OCI-LY1 (cell line): Measurements from ENCODE around the gene MVB12B.

ENCODE experiments used
- H2AFZ ChIP-seq: fragments of 200-600 bp; sonication (generic), shearing (Covaris generic); 2 replicates; pipeline ENCODE4 v1.6.0; 2014; ENCODE audit warnings: antibody characterized with exemption, mild to moderate bottlenecking, low read length
- H3F3A ChIP-seq: fragments of 200-600 bp; sonication (generic), shearing (Covaris generic); 2 replicates; pipeline ENCODE4 v1.6.0; 2014; ENCODE audit warnings: mild to moderate bottlenecking, antibody characterized with exemption, low read length, moderate library complexity; ENCODE audit not compliant: insufficient read depth
- H3K27ac ChIP-seq: fragments of 200-600 bp; sonication (generic); 2 replicates; pipeline ENCODE4 v1.5.1; 2014; ENCODE audit warnings: low read length, mixed run types, mild to moderate bottlenecking, low read depth; ENCODE audit not compliant: poor library complexity, severe bottlenecking
- H3K27me3 ChIP-seq: fragments of 200-600 bp; sonication (generic); 2 replicates; pipeline ENCODE4 v1.6.0; 2014; ENCODE audit warnings: antibody characterized with exemption, mild to moderate bottlenecking, low read length, moderate library complexity; ENCODE audit not compliant: insufficient read depth
- H3K36me3 ChIP-seq: fragments of 200-600 bp; sonication (generic); 2 replicates; pipeline ENCODE4 v1.6.1; 2014; ENCODE audit warnings: mild to moderate bottlenecking, antibody characterized with exemption, low read length, moderate library complexity, mixed read lengths; ENCODE audit not compliant: insufficient read depth
- H3K4me1 ChIP-seq: fragments of 200-600 bp; sonication (generic); 2 replicates; pipeline ENCODE4 v1.5.1; 2014; ENCODE audit warnings: mild to moderate bottlenecking, low read length, moderate library complexity; ENCODE audit not compliant: insufficient read depth, severe bottlenecking
- H3K4me2 ChIP-seq: fragments of 200-600 bp; sonication (generic), shearing (Covaris generic); 2 replicates; pipeline ENCODE4 v1.6.1; 2014; ENCODE audit warnings: low read length
- H3K4me3 ChIP-seq: fragments of 200-600 bp; sonication (generic); 2 replicates; pipeline ENCODE4 v1.5.1; 2014; ENCODE audit warnings: low read length, low read depth, mild to moderate bottlenecking, mixed read lengths; ENCODE audit not compliant: poor library complexity, severe bottlenecking
- H3K79me2 ChIP-seq: fragments of 200-600 bp; shearing (Covaris generic); 2 replicates; pipeline ENCODE4 v1.6.1; 2016; ENCODE audit warnings: mixed run types, low read length, mixed read lengths; ENCODE audit not compliant: insufficient read depth
- H3K9ac ChIP-seq: fragments of 200-600 bp; sonication (generic), shearing (Covaris generic); 2 replicates; pipeline ENCODE4 v1.6.1; 2014; ENCODE audit warnings: mild to moderate bottlenecking, low read length, mixed read lengths
- H3K9me2 ChIP-seq: fragments of 200-600 bp; sonication (generic), shearing (Covaris generic); 2 replicates; pipeline ENCODE4 v1.6.1; 2014; ENCODE audit warnings: low read depth, mild to moderate bottlenecking, low read length, mixed read lengths
- H3K9me3 ChIP-seq: fragments of 200-600 bp; shearing (Covaris generic); 2 replicates; pipeline ENCODE4 v1.6.1; 2014; ENCODE audit warnings: low read length, mixed read lengths
- H4K20me1 ChIP-seq: fragments of 200-600 bp; sonication (generic), shearing (Covaris generic); 2 replicates; pipeline ENCODE4 v1.6.0; 2016; ENCODE audit warnings: mild to moderate bottlenecking, low read length; ENCODE audit not compliant: insufficient read depth
- CTCF ChIP-seq: fragments of 200-600 bp; sonication (generic), shearing (Covaris generic); IDR thresholded peaks from 2 replicates; pipeline ENCODE4 v1.5.1; 2017; ENCODE audit warnings: mild to moderate bottlenecking, antibody characterized with exemption, low read length, moderate library complexity, mixed read lengths
- EZH2 ChIP-seq: fragments of 200-600 bp; sonication (generic), shearing (Covaris generic); IDR thresholded peaks from 2 replicates; pipeline ENCODE4 v1.8.0; 2017; ENCODE audit warnings: borderline replicate concordance, mixed run types, mild to moderate bottlenecking, antibody characterized with exemption, low read length, moderate library complexity, mixed read lengths

The MVB12B gene

DNA sequence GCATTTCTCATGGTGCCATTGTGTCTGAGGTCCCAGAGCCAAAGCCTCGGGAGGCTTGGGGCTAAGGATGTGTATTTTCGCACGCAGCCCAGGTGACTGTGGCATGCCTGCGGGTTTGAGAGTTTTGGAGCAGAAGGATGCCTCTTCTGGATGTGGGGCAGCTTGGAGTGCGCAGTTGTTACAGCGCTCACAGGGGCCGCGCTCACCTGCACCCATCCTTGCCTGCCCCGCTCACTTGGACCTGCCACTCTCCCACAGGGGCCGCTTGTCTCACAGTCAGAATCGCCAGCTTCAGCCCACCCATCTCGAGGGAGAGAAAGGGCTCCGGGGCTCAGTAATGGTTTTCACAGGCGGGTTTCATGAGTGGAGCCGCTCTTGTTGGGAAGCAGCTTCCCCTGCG, 132.9 kb downstream of the MVB12B start:
- no peaks in the 10 kb centered on the region for H3K36me3 ChIP-seq
- H3K9ac ChIP-seq: no peak overlapping the region
- H3K27ac ChIP-seq: no peak overlapping the region
- no peak overlapping the region for H2AFZ ChIP-seq
- H4K20me1 ChIP-seq: no peaks in the 10 kb centered on the region
- H3K27me3 ChIP-seq: no peaks in the 10 kb centered on the region; the same call in 1 of the 2 replicates
- TF ChIP-seq EZH2 (no peak), CTCF (no peak)
- no peaks in the 10 kb centered on the region for H3K9me3 ChIP-seq
- no peak overlapping the region for H3K4me2 ChIP-seq
- no peaks in the 10 kb centered on the region for H3K9me2 ChIP-seq
- H3K79me2 ChIP-seq: no peaks in the 10 kb centered on the region
- H3F3A ChIP-seq: no peaks in the 10 kb centered on the region
- no peaks in the 10 kb centered on the region for H3K4me1 ChIP-seq
- H3K4me3 ChIP-seq: no peak overlapping the region

DNA sequence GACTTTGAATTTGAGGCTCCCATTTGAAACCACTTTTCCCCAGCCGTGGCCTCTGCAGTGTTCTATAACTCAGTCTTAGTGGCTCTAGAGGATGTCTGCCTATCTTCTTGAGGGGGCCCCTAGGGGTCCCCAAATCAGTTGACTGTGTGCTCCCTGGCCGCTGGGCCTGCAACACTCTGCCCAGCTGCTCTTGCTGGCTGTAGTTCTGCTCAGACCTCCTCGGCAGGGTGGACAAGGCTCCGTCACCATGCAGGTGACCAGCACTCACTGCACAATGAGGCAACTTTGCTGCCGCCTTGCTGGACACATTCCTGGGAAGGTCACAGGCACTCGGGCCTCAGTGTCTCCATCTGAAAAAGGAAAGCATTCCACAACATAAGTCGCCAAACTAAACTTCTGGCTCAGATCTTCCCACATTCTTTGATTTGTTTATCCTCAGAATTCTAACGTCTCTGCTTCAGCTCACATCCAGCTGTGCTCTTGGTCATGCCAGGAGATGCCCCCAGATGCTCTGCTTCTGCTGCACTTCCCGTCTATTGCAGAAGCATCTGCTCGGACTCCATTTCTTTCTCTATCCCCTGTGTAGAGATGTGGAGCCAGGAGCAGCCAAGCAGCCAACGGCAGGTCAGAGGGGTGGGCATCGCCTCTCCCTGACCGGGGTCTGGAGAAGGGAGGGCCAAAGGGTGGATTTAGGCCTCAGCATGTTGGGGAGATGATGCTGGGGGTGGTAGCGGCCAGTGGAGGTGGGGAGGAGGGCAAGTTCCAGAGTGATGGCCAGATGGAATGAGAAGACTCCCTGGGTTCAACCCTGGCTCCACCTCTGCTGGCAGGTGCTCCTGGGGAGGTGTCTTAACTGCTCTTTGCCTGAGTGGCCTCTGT, 133.6 kb downstream of the MVB12B start:
- H3K9me2 ChIP-seq: no peaks in the 10 kb centered on the region
- no peak overlapping the region for H2AFZ ChIP-seq

DNA sequence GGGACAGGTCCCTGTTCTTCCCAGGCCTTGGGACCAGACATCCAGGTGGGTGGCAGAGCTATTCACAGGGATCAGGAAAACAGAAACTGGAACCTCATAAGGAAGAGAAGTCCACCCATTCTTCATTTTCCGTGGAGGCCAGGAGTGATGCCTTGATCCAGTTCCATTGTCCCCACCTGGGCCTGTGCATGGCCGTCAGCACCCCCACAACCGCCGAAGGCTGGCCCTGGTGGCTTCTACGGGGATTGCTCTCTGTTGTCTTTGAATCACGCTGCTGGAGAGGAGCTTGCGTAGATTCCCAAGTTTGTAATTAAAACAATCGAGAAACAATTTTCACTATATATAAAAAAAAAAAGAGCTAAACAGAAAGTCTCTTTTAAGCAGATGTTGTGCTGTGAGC, 134.4 kb downstream of the MVB12B start:
- TF ChIP-seq EZH2 (no peak), CTCF (no peak)
- Histone ChIP-seq H3K79me2 (no peaks in the 10 kb centered on the region), H3F3A (no peaks in the 10 kb centered on the region), H3K9ac (no peak overlapping the region), H3K27ac (no peak overlapping the region), H3K9me3 (no peaks in the 10 kb centered on the region), H3K4me2 (no peak overlapping the region), H3K4me1 (no peaks in the 10 kb centered on the region), H2AFZ (no peak overlapping the region), H3K27me3 (no peaks in the 10 kb centered on the region; the same call in 1 of the 2 replicates), H3K9me2 (no peaks in the 10 kb centered on the region), H3K36me3 (no peaks in the 10 kb centered on the region), H4K20me1 (no peaks in the 10 kb centered on the region), H3K4me3 (no peak overlapping the region)

More for the DNA sequence above, 133.6 kb downstream of the MVB12B start:
- H3F3A ChIP-seq: no peaks in the 10 kb centered on the region
- TF ChIP-seq EZH2: no peak
- no peak for TF ChIP-seq CTCF
- H3K9me3 ChIP-seq: no peaks in the 10 kb centered on the region
- no peak overlapping the region for H3K9ac ChIP-seq
- no peaks in the 10 kb centered on the region for H3K36me3 ChIP-seq
- H3K27me3 ChIP-seq: no peaks in the 10 kb centered on the region; the same call in 1 of the 2 replicates
- H3K4me1 ChIP-seq: no peaks in the 10 kb centered on the region
- H3K79me2 ChIP-seq: no peaks in the 10 kb centered on the region
- H3K4me2 ChIP-seq: no peak overlapping the region
- H4K20me1 ChIP-seq: no peaks in the 10 kb centered on the region
- H3K27ac ChIP-seq: no peak overlapping the region
- H3K4me3 ChIP-seq: no peak overlapping the region
